OCI-M1 (cell line): Measurements from ENCODE around the gene SPATA33.
"Not testable (repeated sequence)": the region's sequence is repeated elsewhere in the genome, so short reads cannot be mapped to it uniquely, and the experiment has no call there.

Experiments
- DNase-seq: peaks from one replicate; lab custom pipeline; 2025; lab: John Stamatoyannopoulos, UW

SPATA33 gene

GRCh38 chr16:89629827-89630610 lies 27.6 kb upstream of the SPATA33 start:
- no peak for DNase-seq

GRCh38 chr16:89633064-89633631 lies 24.5 kb upstream of the SPATA33 start:
- DNase-seq: no peak

DNA sequence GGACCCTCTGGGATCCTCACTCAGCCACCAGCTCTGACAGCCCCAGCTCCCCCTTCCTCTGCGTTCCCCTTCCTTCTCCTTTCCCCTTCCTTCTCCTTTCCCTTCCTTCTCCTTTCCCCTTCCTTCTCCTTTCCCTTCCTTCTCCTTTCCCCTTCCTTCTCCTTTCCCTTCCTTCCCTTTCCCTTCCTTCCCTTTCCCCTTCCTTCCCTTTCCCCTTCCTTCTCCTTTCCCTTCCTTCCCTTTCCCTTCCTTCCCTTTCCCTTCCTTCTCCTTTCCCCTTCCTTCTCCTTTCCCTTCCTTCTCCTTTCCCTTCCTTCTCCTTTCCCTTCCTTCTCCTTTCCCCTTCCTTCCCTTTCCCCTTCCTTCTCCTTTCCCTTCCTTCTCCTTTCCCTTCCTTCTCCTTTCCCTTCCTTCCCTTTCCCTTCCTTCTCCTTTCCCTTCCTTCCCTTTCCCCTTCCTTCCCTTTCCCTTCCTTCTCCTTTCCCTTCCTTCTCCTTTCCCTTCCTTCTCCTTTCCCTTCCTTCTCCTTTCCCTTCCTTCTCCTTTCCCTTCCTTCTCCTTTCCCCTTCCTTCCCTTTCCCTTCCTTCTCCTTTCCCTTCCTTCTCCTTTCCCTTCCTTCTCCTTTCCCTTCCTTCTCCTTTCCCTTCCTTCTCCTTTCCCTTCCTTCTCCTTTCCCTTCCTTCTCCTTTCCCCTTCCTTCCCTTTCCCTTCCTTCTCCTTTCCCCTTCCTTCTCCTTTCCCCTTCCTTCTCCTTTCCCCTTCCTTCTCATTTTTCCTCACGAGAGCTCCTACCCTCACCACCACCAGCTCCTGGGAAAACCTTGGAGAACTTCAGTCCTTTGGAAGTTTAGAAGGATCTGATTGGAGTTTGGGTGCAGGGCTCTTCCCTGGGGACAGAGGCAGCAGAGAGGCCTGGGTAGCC lies 22.9 kb upstream of the SPATA33 start:
- DNase-seq: not testable (repeated sequence)

DNA sequence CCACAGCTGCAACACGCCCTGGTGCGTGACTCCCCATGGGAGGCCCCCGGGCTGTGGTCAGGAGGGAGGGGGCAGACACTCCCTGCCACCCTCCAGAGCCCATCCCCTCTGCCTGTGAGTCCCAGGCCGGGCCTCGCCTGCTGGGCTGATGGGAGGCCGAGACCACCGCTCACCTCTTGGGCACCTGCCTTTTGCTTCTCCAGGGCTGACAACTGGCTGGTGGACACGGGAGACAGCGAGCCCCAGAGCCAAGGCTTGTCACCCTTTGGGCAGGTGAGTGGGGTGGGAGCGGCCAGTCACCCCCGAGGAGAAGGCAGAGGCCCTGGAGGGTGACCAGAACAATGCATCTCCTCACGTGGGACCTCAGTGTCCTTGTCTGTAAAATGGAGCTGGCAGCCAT lies 21.0 kb upstream of the SPATA33 start:
- DNase-seq: no peak

DNA sequence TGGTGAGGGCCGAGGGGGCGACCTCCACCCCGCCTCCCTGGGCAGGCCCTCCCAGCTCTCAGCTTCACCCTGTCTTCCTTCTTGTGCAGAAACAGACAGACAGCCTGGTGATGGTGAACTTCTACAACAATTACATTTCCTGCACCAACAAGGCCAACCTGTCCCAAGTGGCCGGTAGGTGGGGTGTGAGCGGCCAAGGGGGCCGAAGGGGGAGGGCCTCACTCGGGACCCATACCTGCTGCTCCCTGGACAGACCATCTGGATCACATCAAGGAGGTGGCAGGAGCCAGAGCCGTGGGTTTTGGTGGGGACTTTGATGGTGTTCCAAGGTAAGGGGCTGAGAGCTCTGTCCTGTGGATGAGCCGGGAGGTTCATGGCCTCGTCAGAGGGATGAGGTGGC lies 20.3 kb upstream of the SPATA33 start:
- no peak for DNase-seq

DNA sequence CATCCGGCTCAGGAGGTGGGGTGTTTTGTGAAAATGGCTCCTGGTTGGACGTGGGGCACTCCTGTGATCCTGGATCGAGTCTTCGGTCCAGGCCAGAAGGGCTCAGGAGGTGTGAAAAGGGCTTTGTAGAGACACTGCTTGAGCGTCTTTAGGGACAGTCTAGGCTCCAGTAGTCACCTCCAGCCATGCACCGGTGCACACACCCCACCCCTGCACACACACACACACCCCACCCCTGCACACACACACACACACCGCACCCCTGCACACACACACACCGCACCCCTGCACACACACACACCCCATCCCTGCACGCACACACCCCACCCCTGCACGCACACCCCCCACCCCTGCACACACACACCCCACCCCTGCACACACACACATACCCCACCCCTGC lies 19.2 kb upstream of the SPATA33 start:
- no peak for DNase-seq

- no peak for DNase-seq
Measured at GRCh38 chr16:89639385-89639784, 18.3 kb upstream of the SPATA33 start.

GRCh38 chr16:89641458-89642119 lies 16.0 kb upstream of the SPATA33 start:
- DNase-seq: no peak

- no peak for DNase-seq
Measured at GRCh38 chr16:89642574-89642973, 15.1 kb upstream of the SPATA33 start.

- no peak for DNase-seq
Measured at GRCh38 chr16:89643769-89644300, 13.8 kb upstream of the SPATA33 start.

DNA sequence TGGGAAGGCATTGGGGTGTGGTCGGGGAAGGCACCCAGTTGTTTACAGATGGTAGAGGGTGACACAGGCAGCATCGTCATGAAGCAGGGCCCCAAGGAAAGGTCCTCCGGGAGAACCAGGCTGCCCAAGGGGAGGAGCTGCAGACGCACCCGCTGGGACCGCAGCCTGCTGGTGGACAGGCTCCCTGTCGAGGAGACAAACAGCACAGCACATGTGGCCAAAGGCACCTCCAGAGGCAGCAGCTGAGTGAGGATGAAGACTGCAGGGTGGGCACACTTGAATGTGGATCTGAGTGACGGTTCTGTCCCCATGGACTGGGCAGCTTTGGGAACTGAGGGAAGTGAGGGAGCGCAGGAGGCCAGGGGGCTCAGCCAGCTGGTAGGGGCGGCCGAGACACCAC lies 12.5 kb upstream of the SPATA33 start:
- no peak for DNase-seq

DNA sequence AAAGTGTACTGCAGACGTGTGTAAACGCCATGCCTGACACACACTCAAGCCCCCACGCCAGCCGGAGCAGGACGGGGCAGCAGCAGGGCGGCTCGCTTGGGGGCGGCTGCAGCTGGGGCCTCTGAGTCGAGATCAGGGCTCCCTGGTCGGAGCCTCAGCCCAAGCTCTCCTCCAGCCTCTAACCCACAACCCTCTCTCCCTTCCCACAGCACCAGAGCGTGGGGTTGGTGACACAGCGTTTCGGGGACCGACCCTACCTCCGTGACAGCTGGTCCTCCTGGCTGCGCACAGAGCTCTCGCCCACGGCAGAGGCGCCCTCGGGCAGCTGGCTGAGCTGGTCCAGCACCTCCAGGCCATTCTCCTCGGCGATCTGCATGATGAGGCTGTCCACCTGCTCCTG lies 11.4 kb upstream of the SPATA33 start:
- no peak for DNase-seq

GRCh38 chr16:89646906-89647305 lies 10.7 kb upstream of the SPATA33 start:
- DNase-seq: no peak

GRCh38 chr16:89651584-89651983 lies 6.1 kb upstream of the SPATA33 start:
- DNase-seq: no peak

DNA sequence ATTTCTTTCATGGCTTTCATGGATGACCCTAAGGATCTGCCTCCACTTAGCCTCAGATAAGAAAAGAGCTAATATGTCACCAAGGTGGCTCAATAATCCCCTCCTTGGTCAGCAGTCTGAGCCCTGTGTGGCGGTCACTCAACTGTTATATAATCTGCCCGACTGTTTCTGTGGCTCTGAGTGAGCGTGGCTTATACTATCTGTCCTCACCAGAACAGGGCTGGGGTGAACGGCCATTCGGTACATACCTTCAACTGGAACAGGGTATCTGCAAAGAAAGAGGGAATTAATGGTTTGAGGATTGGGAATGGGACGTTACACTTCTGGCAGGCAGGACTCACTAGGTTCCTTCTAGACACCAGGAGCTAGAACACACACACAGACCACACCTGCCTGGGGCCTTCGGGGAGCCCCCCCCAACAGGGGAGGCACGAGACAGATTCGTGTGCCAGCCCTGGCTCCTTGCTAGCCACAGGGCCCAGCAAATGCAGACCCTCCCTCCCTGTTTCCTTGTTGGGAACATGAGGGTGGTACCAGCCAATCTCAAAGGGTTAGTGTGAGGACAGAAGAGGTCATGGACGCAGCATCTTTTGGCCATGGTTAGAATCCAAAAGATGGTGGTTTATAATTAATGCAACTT lies 3.9 kb upstream of the SPATA33 start:
- no peak for DNase-seq

DNA sequence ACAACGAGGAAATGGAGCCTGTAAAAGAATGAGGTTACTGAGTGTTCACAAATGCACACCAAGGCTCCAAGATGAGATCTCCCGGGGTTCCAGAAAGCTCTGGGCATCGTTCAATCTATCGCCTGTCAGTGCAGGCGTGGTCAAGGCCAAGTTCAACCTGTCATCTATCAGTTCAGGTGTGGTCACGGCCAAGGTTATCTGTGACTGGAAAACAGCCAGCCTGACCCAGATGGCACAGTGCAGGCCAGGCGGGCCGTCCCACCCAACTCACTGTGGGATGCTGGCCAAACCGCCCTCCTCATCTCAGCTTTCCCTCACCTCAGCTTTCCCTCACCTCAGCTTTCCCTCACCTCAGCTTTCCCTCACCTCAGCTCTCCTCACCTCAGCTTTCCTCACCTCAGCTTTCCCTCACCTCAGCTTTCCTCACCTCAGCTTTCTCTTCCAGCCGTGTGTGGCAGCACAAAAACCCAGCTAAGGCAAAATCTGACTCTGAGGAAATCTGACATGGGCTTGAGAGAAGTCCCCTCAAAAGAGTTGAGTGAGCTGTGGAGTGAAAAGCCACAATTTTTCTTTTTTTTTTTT lies 2.5 kb upstream of the SPATA33 start:
- DNase-seq: no peak

- no peak for DNase-seq
Measured at GRCh38 chr16:89656435-89657121, 1.1 kb upstream of the SPATA33 start.

GRCh38 chr16:89658221-89658879 lies 714 bp downstream of the SPATA33 start:
- DNase-seq: peak; percentile 53

- no peak for DNase-seq
Measured at GRCh38 chr16:89660146-89660545, 2.5 kb downstream of the SPATA33 start.

DNA sequence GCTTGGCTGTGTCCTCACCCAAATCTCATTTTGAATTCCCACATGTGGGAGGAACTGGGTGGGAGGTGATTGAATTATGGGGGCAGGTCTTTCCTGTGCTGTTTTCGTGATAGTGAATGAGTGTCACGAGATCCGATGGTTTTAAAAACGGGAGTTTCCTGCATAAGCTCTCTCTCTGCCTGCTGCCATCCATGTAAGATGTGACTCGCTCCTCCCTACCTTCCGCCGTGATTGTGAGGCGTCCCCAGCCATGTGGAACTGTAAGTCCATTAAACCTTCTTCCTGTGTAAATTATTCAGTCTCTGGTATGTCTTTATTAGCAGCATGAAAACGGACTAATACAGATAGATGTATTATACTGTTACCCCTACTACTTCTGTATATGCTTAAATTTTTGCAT lies 3.6 kb downstream of the SPATA33 start:
- DNase-seq: no peak
